Inferior parietal cortex (tissue), 1 donor: Measurements from ENCODE around the gene ANAPC4.

Experiments
- DNase-seq: peaks from one replicate; pipeline ENCODE4 v3.0.0-alpha.2; 2016; ENCODE audit errors: extremely low spot score

Gene ANAPC4

DNA sequence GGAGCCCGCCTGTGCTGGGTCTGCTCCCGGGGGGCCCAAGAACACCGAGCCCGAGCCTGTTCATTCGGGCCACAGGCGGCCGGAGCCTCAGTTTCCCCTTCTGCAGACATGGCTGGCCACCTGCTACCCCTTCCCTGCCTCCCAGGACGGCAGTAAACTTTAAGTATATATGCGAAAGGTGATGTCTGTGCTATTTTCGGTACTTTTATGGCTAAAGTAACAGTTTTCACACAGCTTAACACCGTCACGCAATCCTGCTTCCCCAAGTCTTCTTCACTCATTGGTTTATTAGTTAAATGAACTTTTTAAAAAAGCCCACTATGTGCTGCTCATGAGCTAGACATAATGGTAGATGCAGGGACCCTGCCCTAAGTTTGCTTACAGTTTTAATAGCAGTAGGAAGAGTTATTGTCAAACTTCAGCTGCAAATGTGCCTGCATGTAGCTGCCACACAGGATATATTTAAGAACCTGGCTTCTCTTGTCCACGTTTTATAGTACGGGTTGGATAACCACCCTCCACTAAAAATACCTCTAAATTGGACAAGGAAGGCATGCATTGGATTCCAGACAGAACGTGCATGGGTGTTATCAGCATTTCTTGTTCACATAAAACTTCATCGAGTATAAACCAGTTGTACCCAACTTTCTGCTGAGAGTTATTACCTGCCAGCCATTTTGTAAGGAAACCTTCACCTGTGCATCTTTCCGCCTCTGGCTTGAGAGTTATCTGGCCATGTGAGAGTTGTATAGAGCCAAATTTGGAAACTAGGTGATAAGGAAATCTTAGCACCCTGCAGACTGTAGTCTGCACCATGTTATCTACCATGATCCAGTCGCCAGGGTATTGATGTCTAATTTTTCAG, 741 bp downstream of the ANAPC4 start:
- no peak for DNase-seq

DNA sequence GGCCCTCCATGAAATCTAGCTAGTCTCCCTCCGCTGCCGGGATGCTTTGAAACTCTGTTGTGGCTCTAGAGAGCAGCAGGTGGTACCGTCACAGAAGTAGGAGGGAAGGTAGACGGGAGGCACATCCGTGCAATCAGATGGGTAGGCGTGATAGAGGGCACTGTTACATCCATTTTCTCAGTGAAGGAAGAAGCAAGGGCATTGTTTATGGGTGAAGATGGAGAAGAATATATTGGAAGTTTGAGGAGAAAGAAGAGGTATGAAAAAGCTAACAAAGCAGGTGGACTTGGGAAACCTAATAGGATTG, 1.3 kb downstream of the ANAPC4 start:
- DNase-seq = no peak

DNA sequence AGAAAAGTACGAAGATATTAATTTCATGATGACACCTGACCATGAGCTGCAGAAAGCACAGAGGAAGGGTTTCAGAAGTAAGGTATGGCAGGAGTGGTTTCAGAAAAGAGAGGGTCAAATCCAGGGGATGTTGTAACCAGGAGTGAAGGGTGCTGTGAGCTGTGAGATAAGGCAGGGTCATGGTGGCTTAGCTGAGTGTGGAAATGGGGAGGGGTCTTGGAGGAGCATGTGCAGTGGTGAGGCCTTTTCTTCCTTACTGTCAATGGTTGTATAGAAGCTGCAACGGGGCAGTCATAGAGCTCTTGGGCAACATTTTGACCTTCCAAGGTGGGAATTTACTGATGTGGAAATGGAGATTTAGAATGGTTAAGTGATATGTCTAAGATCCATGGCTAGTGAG, 2.5 kb downstream of the ANAPC4 start:
- no peak for DNase-seq

DNA sequence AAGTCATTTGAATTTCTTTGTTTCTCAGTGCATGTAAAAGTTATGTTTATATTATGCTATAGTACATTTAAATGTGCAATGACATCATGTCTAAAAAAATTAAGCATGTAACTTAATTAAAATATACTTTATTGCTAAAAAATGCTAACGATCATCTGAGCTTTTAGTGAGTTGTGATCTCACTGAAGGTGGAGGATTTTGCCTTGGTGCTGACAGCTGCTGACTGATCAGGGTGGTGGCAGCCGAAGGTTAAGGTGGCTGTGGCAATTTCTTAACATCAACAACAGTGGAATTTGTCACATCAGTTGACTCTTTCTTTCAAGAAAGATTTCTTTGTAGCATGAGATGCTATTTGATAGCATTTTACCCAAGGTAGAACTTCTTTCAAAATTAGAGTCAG, 6.6 kb downstream of the ANAPC4 start:
- no peak for DNase-seq

DNA sequence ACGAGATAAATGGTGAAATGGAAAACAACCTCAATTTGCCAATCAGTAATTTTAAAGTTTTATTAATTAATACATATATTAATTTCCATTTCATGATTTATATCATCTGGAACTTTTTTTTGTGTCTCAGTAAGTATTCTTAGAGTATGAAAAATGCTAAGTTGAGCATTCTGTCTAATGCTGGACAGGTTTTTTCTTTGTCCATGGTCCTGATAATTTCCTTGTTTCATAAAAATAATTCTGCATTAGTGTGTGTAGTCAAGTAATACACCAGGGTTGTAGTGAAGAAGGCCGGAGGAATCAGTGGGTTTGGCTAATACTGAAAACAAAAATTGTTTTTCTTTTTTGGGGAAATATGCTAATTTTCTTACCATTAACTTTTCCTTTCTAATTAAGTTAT, 9.9 kb downstream of the ANAPC4 start:
- no peak for DNase-seq

DNA sequence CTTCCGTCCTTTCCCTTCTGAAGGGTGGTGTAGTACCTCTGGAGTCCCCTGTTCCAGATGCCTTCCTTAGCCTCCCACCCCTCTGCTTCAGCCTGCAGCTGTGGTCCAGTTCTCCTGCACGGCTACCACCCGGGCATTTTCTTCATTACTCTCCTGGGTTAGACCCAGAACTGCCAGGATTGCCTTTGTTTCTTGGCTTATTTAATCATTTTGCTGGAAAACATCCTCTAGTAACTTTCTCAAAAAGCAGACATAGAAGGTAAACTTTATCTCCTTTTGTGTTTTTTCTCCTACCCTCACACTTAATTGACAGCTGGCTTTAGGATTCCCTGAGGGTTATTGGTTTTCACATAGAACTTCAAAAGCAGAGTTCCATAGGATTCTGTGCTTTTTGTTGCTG, 20.2 kb downstream of the ANAPC4 start:
- no peak for DNase-seq

DNA sequence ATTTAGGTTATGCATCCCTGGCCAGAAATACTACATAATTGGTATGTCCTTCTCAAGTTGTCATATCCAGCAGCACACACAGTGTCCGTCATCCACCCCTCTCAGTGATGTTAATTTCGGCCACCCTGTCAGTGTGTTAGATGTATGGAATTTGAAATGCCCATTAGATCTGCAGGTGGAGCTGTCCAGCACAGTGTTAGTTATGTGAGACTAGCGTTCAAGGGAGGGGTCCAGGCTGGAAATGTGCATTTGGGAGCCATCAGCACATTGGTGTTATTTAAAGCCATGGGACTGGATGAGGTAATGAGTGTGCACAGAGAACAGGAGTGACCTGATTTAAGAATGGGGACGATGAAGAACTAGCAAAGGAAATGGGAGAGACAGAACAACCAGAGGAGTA, 22.4 kb downstream of the ANAPC4 start:
- DNase-seq = no peak

DNA sequence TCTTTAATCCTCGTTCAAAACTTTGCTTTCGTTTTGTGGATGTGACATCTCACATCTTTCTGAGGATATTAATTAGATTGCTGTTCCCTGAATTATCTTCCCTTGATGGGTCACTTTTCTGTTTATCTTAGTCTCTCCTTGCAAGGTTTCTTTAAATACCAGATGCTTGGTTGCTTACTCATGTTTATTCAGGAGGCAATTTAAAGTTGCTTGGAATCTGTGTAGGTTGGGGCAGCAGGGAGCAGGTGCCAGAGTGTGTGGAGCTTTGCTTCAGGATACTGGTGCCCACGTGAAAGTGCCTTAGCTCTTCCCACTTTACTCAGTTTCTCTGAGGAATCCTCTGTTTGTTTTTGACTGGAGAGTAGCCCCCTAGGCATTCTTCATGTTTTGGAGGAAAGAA, 24.0 kb downstream of the ANAPC4 start:
- DNase-seq = no peak

DNA sequence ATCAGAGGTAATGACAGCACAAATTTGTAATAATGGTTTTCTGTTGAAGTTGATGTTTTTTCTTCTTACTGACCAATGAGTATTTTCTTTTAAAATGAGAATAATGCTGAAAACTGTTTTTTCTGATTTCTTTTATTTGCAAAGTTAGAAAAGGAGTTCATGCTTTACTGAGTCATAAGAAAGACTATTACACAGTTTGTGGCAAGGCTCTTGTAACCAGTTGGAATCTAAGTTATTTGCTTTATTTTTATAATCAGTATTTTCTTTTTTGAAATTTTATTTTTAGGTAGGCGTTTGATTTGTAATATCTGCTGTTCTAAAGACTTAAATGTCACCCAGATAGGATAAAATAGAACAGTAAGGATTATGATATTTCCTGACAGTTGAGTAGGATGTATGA, 25.5 kb downstream of the ANAPC4 start:
- DNase-seq = no peak

DNA sequence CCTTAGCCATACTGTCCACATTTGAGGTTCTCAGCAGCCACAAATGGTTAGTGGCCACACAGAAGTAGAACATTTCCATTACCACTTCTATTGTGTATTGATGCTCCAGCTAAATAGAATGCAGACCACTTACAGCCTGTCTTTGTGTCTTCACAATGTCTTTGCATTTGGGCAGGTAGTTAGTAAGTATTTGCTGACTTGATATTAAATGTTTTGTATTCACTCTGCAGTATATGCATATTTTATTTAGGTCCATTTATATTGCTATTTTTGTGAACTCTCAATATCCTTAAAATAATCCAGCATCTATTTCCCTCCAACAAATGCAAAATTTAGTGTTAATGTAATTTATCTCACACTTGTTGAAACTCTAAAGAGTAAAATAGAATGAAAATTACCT, 26.6 kb downstream of the ANAPC4 start:
- no peak for DNase-seq

DNA sequence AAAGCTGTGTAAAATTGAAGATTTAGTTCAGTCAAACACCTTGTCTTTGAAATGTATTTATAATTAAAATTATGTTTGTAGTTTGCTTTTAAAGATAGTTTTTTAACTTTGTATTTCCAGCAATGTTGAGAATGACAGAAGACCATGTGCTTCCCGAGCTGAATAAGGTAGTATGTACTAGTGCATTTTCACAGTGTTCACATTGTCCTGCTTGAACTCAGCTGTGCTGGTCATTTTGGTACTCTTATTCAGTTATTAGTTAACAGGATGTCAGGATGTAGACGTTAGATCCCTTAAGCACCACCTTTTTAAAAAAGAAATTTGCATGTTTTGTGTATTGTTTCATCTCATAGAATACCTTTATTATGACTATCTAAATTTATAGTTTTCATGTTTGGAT, 28.4 kb downstream of the ANAPC4 start:
- DNase-seq = no peak

DNA sequence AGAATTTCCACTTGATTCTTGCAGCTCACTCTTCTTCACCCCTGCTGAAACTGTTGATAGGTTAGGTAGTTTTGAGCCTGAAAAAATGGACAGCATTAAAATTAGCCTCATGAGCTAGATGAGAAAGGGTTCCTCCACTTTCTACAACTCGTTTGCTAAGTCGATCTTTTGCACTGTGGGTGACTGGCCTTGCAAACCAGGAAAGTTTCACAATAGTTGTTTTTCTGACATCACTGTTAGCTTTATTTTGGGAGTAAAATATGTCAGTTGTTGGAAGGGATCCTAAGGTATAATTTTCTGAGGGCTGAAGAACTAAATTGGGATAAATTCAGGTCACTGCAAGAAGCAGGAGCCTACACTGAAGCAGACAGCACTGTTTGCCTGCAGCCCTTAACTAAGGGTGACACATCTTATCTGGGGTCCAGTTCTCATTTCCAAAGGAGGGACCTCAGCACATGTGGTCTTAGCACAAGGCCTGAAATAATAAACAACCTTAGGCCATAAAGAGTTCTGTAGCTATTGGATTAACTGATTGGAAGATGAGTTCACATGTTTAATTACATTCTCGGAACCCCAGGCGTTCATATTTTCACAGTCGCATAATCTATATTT, 29.1 kb downstream of the ANAPC4 start:
- DNase-seq = no peak

DNA sequence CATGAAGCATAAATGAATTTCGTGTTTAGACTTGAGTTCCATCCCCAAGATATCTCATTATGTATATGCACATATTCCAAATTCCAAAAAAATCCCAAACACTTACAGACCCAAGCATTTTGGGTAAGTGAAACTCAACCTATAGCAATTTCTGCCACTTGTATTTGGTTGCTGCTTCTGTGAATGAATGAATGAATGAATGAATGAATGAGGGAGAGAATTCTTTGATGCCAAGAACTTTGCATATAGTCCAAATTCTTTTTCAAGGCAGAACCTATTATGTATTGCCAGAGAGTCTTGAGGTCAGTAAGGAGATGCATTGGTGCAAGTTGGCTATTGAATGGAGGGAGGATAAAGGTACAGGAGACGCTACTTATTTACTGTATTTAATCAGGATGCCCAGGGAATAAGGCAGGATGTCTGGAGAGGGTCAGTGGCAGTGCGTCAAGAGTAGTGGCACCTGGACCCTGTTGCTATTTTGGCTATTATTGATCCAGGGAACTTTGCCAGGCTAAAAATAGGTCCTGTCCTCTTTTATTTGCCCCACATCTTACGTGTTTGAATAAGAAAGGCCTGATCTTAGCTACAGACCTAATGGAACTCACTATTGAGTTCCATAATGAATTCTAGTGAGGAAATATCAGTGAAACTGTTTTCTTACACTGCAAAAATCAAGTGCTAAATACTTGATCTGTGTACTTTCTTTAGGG, 33.9 kb downstream of the ANAPC4 start:
- DNase-seq = no peak

DNA sequence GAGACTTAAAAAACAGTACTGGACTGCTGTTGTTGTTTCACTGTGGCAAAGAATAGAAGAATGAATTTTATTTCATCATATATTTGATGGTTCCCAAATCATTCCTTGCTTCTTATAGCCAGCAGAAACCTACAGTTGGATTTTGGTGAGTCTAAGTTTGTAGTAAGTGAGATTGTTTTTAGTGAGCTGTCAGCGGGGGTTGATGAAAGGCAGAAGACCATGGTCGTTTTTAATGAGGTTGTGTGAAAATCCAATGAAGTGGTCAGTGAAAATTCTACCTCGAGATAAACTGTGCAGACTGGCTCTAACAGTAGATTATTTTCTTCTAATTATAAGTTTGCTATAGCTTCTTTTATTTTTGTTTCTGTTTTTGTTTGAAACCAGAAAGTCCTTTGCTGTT, 36.2 kb downstream of the ANAPC4 start:
- DNase-seq = no peak

DNA sequence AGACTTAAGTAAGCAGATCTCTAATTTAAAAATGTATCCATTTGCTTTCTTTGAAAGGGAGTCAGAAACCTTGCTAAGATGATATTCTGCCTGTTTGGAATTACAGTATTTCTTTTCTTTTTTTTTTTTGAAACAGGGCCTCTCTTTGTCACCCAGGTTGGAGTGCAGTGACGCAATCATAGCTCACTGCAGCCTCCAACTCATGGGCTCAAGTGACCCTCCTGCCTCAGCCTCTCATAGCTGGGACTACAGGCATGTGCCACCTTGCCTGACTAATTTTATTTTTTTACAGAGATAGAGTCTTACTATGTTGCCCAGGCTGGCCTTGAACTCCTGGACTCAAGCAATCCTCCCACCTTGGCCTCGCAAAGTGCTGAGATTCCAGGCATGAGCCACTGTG, 40.0 kb downstream of the ANAPC4 start:
- no peak for DNase-seq

DNA sequence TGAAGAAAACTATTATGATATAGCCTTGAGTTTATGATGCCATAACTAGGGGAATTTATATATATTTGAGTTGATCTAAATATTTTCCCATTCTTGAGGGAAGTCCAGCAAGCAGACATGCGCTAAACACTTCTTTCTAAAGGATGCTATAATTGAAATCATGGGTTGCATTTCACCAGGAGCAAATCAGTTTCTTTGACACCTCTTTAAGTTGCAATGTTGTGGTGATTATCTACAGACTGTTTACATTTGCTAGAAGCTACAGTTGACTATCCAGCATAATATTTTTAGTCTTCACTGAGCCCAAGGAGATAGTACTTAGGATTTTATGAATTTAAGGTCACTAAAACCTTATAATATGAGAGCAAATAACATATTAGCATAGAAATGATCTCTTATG, 43.9 kb downstream of the ANAPC4 start:
- DNase-seq = no peak

DNA sequence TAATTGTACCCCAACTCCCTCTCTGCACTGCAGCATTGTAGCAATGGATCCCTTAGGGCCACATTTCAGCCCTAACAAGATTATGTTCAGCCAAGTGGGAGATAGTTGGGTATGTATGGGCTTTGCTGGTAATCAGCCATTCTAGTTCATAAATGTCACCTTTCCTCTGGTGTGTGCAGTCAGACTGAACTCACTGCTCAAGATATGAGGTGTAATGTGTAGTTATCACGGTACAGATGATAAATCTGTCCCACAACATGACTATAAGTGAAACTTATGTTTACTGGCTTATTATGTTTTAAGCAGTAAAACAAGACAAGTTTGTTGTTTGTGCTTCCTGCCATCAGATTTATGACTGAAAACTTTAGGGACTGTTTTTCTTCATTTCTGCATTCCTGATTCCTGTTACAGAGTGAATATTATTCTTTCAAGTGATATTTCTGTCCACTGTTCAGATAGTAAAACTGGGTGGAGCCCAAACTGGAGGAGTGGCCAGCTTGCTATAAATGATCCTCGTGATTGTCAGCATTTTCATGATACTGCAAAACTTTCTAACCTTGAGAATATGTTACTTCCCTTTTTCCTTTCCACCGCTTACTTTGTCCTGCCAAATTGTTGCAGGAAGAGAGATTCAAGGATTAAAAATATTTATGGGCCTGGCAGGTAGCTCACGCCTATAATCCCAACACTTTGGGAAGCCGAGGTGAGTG, 44.9 kb downstream of the ANAPC4 start:
- DNase-seq = no peak

DNA sequence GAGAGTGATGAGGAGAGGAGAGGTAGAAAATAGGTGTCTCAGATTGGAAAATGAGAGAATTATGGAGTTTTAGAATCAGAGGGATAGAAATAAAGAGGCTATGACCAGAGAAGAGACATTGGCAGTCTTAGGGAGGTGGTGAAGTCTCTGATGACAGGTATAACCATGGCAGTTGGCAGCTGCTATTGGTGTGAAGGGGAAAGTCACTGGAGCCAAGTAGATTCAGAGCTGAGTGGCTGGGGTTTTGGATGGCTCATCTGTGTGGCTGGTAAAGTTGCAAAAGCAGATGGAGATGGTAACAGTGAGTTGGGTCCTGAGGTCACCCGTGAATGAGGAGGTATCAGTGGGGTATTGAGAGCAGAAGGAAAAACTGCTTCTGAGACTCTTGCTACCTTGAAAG, 46.5 kb downstream of the ANAPC4 start:
- DNase-seq = no peak

DNA sequence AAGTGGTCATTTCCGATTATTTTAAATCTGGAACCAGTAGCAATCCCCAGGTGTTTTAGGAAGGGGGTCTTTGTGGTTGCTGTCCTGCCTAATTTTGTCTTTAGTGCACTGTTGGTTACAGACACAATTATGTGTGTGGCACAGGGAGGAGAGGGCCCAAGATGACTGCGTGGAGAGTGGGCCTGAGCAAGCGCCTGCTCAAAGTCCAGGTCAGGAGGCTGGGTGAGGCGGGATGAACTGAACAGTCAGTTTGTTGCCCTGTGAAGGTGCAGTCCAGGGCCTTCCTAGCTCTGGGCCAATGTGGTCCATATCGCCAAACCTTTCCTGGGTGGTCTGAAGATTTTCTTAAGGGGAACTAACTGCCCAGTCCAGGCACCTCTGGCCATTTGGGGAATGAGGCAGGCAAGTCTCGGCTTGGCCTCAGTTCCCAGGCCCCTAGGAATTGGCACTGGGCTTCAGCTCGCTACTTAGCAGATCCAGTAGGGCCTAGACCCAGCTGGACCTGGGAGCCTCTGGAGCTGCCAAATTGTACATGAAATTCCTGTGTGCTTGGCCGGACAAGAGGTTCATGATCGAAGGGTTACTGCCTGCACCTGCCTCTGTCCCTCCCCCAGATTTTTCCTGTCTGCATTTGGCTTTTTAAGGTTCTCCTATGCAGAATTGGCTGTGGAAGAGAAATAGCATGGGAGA, 47.6 kb downstream of the ANAPC4 start:
- DNase-seq = no peak

DNA sequence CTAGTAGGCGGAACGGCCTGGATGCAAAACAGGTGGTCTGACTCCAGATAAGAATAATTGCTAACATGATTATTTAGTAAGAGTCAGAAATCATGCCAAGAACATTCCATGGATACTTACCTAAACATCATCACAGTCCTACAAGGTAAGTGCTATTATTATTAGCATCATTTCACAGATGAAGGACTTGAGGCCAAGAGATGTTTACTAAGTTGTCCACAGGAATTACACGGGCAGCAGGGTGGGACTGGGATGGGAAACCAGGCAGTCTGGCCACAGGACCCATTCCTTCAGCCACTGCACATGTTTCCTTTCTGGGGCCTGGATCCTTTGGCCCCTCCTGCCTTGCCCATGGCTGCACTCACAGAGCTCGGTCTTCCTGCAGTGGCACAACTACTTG, 48.3 kb downstream of the ANAPC4 start:
- no peak for DNase-seq

DNA sequence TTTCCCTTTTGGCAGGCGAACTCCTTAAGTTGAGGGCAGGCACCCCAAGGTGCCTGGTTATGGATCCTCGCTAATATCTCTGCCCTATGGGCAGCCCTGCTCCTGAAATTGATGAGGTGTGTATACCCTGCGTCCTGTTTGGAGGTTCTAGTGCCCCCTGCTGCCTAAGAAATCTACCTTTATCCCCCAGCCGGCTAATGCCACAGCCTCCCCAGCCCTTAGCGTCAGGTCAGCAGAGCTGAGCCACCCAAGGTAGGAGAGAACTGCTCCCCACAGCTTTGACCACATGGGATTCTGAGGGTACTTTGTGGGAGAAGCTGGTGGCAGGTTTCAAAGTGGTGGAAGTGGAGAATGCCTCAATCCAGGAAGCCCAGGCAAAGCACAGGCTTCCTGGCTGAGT, 50.8 kb downstream of the ANAPC4 start:
- DNase-seq = no peak

DNA sequence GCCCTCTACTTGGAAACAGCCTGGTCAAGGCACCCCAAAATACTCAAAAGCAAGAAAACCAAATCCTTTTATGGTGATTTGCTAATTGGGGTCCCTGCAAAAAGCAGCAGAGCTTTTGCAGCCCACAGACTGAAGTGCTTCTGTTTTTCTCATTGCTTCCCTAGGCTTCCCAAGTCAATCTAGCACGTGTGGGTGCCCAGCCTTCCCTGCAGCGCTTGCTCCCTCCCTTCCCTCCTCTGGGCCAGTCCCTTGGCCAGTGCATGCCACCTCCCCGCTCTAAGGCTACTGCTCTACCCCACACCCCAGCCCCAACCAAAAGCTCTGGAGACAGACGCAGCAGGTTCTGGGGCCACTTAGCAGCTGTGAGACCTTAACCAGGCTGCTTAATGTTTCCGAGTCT, 53.6 kb downstream of the ANAPC4 start:
- DNase-seq = no peak
